ENCODE data around the gene PEPD.

DNA sequence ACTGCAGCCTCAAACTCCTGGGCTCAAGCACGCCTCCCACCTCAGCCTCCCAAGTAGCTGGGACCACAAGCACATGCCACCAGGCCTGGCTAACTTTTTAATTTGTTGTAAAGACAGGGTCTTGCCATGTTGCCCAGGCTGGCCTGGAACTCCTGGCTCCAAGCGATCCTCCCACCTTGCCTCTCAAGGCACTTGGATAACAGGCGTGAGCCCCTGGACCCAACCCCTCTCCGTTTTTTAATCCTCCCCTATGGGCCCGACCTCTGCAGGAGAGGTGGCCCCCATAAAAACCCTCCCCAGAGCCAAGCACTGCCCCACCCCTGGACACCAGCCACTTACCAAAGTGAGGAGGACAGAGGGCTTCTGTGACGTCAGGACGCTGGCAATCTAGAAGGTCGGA lies 28.6 kb downstream of the PEPD start:
- TF ChIP-seq ELF1 (IDR thresholded peaks at IDR 0.05; ENCODE audit: borderline replicate concordance, low read depth) (no peak), POLR2A (IDR thresholded peaks at IDR 0.05; ENCODE audit: borderline replicate concordance, extremely low read depth, insufficient read depth, insufficient read length) (no peak), SIN3A (IDR thresholded peaks at IDR 0.05; ENCODE audit: low read depth) (no peak), EZH2 (IDR thresholded peaks at IDR 0.05) (no peak), EZH2phosphoT487 (IDR thresholded peaks at IDR 0.05; ENCODE audit: borderline replicate concordance) (no peak), RAD21 (IDR thresholded peaks at IDR 0.05; ENCODE audit: low read depth) (no peak), JUND (IDR thresholded peaks at IDR 0.05) (no peak), CEBPB (IDR thresholded peaks at IDR 0.05; ENCODE audit: low read depth) (no peak), POLR2AphosphoS5 (IDR thresholded peaks at IDR 0.05; ENCODE audit: low read depth, low read length) (no peak), TCF7L2 (IDR thresholded peaks at IDR 0.05; ENCODE audit: borderline replicate concordance, extremely low read depth, insufficient read depth, insufficient read length) (no peak)
- TF ChIP-seq, protein P1, sequence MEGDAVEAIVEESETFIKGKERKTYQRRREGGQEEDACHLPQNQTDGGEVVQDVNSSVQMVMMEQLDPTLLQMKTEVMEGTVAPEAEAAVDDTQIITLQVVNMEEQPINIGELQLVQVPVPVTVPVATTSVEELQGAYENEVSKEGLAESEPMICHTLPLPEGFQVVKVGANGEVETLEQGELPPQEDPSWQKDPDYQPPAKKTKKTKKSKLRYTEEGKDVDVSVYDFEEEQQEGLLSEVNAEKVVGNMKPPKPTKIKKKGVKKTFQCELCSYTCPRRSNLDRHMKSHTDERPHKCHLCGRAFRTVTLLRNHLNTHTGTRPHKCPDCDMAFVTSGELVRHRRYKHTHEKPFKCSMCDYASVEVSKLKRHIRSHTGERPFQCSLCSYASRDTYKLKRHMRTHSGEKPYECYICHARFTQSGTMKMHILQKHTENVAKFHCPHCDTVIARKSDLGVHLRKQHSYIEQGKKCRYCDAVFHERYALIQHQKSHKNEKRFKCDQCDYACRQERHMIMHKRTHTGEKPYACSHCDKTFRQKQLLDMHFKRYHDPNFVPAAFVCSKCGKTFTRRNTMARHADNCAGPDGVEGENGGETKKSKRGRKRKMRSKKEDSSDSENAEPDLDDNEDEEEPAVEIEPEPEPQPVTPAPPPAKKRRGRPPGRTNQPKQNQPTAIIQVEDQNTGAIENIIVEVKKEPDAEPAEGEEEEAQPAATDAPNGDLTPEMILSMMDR (IDR thresholded peaks at IDR 0.05 in 2 of 3, conservative IDR thresholded peaks at IDR 0.05 in 1 of 3; ENCODE audit: borderline replicate concordance in 1 of 3, insufficient read depth in 1 of 3, low read depth in 2 of 3, low read length in 2 of 3): no peak
- TF ChIP-seq, protein P2, sequence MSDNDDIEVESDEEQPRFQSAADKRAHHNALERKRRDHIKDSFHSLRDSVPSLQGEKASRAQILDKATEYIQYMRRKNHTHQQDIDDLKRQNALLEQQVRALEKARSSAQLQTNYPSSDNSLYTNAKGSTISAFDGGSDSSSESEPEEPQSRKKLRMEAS (IDR thresholded peaks at IDR 0.05): no peak

Measured in HCT116 (cell line).